PC-9 (cell line): ENCODE measurements around the gene HOXD4. TPM values are rescaled to one million over a fixed set of nuclear protein-coding genes. Genes with fewer than 3 reads are reported as not detected.

Experiments
- BruUV-seq: library from RNA; stranded (reverse); fragments of 400-500 nt; replicated peaks from 2 replicates; lab custom pipeline; 2021; lab: Mats Ljungman, UMichigan
- CTCF ChIA-PET: fragments of 300-600 bp; sonication (Branson Sonifier 250); formaldehyde crosslinking; loops from one replicate; lab custom pipeline; 2022; ENCODE audit warnings: antibody characterized with exemption; lab: Charles Lee
- POLR2A ChIA-PET: fragments of 300-600 bp; sonication (Branson Sonifier 250); formaldehyde crosslinking; loops from one replicate; lab custom pipeline; 2022; ENCODE audit warnings: antibody characterized with exemption; ENCODE audit not compliant: unreplicated experiment; lab: Charles Lee
- DNase-seq, 2 experiments: peaks; one replicate each; pipeline versions ENCODE4 v3.0.0 to v3.0.0-alpha.2; 2015 to 2022; ENCODE audit warnings: mixed read lengths in 1 of 2
- H2AFZ ChIP-seq: fragments of 200-600 bp; sonication (generic); 2 replicates; pipeline ENCODE4 v1.8.1; 2017; ENCODE audit warnings: antibody characterized with exemption
- H3F3A ChIP-seq: fragments of 200-600 bp; sonication (generic); 2 replicates; pipeline ENCODE4 v1.8.1; 2017; ENCODE audit warnings: antibody characterized with exemption, mild to moderate bottlenecking, low read depth; ENCODE audit not compliant: insufficient read depth
- H3K27ac ChIP-seq: fragments of 200-600 bp; sonication (generic); 2 replicates; pipeline ENCODE4 v1.6.1; 2016; ENCODE audit warnings: mixed run types
- H3K27me3 ChIP-seq: fragments of 200-600 bp; sonication (generic); 2 replicates; pipeline ENCODE4 v1.6.1; 2016; ENCODE audit warnings: low read depth, mixed run types; ENCODE audit not compliant: insufficient read depth
- H3K36me3 ChIP-seq: fragments of 200-600 bp; sonication (generic); 2 replicates; pipeline ENCODE4 v1.6.1; 2016; ENCODE audit warnings: low read depth, mixed run types
- H3K4me1 ChIP-seq: fragments of 200-600 bp; sonication (generic); replicated peaks from 2 replicates; pipeline ENCODE4 v1.6.1; 2016; ENCODE audit warnings: mixed run types; ENCODE audit not compliant: insufficient read depth
- H3K4me2 ChIP-seq: fragments of 200-600 bp; sonication (generic); 2 replicates; pipeline ENCODE4 v1.6.1; 2017; ENCODE audit warnings: mixed run types
- H3K4me3 ChIP-seq: fragments of 200-600 bp; sonication (generic); 2 replicates; pipeline ENCODE4 v1.6.1; 2016; ENCODE audit warnings: mixed run types
- H3K79me2 ChIP-seq: fragments of 200-600 bp; sonication (generic); 2 replicates; pipeline ENCODE4 v1.6.1; 2017; ENCODE audit warnings: low read depth, mixed run types
- H3K9me2 ChIP-seq: fragments of 200-600 bp; sonication (generic); 2 replicates; pipeline ENCODE4 v1.8.1; 2017; ENCODE audit warnings: mild to moderate bottlenecking; ENCODE audit not compliant: insufficient read depth
- H3K9me3 ChIP-seq: fragments of 200-600 bp; sonication (generic); 2 replicates; pipeline ENCODE4 v1.8.1; 2016; ENCODE audit warnings: low read depth; ENCODE audit not compliant: insufficient read depth
- H4K20me1 ChIP-seq: fragments of 200-600 bp; sonication (generic); 2 replicates; pipeline ENCODE4 v1.8.1; 2017; ENCODE audit not compliant: insufficient read depth
- CTCF ChIP-seq: fragments of 200-600 bp; sonication (generic); conservative IDR thresholded peaks from 2 replicates; pipeline ENCODE4 v1.6.1; 2017; ENCODE audit warnings: mixed run types, antibody characterized with exemption, mild to moderate bottlenecking, moderate library complexity
- EZH2 ChIP-seq: fragments of 200-600 bp; sonication (generic); IDR thresholded peaks from 2 replicates; pipeline ENCODE4 v1.8.0; 2017; ENCODE audit warnings: antibody characterized with exemption, low read depth
- intact Hi-C: fragments of 100-400 bp; cut with micrococcal nuclease; formaldehyde crosslinking; loops from one replicate; pipeline ENCODE4 v1.10.0; 2022; ENCODE audit not compliant: unreplicated experiment
- total RNA-seq: library from RNA; stranded (reverse); gene quantifications from 2 replicates; pipeline ENCODE4 v1.2.3, GENCODE V29; 2021

HOXD4 gene
- total RNA-seq, 1 experiment from 2014 or later: not detected

GRCh38 chr2:176118601-176119339 lies 32.6 kb upstream of the HOXD4 start:
- POLR2A ChIA-PET: no interaction called here
- peak overlapping the region; percentile 6; the same call in 1 of the 2 replicates for H3K4me2 ChIP-seq
- CTCF ChIA-PET: no interaction called here

GRCh38 chr2:176120364-176121189 lies 30.8 kb upstream of the HOXD4 start:
- Histone ChIP-seq H3K27ac (no peak overlapping the region), H3K9me3 (no peaks in the 10 kb centered on the region), H3K4me2 (no peak overlapping the region), H2AFZ (no peak overlapping the region), H3K9me2 (no peaks in the 10 kb centered on the region), H4K20me1 (no peaks in the 10 kb centered on the region), H3F3A (no peaks in the 10 kb centered on the region), H3K4me1 (no peaks in the 10 kb centered on the region), H3K4me3 (no peak overlapping the region), H3K36me3 (no peaks in the 10 kb centered on the region), H3K79me2 (no peaks in the 10 kb centered on the region), H3K27me3 (peaks cover 73% of the 10 kb centered on the region)
- intact Hi-C loops: no loop called here
- CTCF ChIA-PET: interaction anchor here (0.5 kb wide), 1 partner anchor 1014 kb away, joined by 3 read pairs; no protein-coding TSS in a partner anchor
- POLR2A ChIA-PET: interaction anchor here (0.5 kb wide), 1 partner anchor 1226 kb away, joined by 4 read pairs; no protein-coding TSS in a partner anchor
- no peak for DNase-seq
- TF ChIP-seq EZH2 (no peak), CTCF (no peak)
- no TSS peak for BruUV-seq

More at GRCh38 chr2:176118601-176119339, 32.6 kb upstream of the HOXD4 start:
- Histone ChIP-seq H3K4me3 (no peak overlapping the region), H3F3A (no peaks in the 10 kb centered on the region), H3K27me3 (peaks cover 73% of the 10 kb centered on the region), H3K36me3 (no peaks in the 10 kb centered on the region), H3K27ac (no peak overlapping the region), H3K9me2 (no peaks in the 10 kb centered on the region), H2AFZ (no peak overlapping the region), H3K4me1 (no peaks in the 10 kb centered on the region), H3K79me2 (no peaks in the 10 kb centered on the region), H4K20me1 (no peaks in the 10 kb centered on the region), H3K9me3 (no peaks in the 10 kb centered on the region)
- peak in 1 of 2 experiments; percentile 30 for DNase-seq
- TF ChIP-seq CTCF: peak; percentile 72
- TF ChIP-seq EZH2: no peak
- intact Hi-C loops: no loop called here
- no TSS peak for BruUV-seq

DNA sequence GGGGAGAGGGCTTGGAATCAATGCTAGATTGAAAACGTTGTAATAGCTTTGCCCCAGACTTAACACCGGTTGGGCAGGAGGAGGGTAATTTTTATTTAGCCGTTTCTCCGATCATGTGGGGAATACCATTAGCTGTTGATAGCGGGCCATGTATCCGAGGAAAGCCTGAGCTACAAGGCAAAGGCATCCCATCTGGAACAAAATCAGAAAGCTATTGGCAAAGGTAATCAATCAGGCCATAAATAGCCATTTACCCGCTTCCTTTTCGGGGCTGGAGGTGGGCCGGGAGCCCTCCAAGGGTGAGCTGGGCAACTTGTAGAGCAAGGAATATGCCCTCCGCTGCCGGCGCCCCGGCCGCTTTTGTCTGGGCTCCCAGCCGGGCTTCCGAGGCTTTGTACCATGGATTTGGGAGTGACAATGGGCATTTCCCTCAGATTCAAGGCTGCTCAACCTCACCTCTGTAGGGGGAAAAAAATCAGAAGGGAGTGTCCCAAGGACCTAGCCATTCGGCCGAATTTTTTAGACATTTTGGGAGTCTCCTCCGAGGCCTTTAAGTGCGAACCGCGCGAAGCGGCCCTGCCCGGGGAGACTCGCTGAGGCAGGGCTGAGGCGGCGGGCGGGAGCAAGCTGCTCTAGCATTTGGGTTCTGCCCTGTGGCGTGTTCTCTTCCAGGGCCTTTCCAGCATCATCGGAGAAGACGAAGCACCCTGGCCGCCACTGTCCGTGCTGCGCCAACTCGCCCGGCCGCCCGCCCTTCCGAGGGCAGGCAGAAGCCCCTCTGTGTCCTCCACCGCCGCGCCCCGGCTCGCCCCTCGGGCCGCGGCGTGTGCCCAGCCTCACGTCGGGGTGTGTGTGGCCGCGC lies 29.9 kb upstream of the HOXD4 start:
- H3K9me2 ChIP-seq: no peaks in the 10 kb centered on the region
- peaks cover 70% of the 10 kb centered on the region for H3K27me3 ChIP-seq
- H3K36me3 ChIP-seq: no peaks in the 10 kb centered on the region
- no peaks in the 10 kb centered on the region for H3K4me1 ChIP-seq
- no TSS peak for BruUV-seq
- no peaks in the 10 kb centered on the region for H4K20me1 ChIP-seq
- no peaks in the 10 kb centered on the region for H3F3A ChIP-seq
- no peak overlapping the region for H3K4me3 ChIP-seq
- DNase-seq: no peak
- POLR2A ChIA-PET: interaction anchor here (0.7 kb wide), 1 partner anchor 128 kb away, joined by 3 read pairs; no protein-coding TSS in a partner anchor
- H3K4me2 ChIP-seq: no peak overlapping the region
- H3K9me3 ChIP-seq: no peaks in the 10 kb centered on the region
- TF ChIP-seq EZH2: no peak
- TF ChIP-seq CTCF: no peak
- CTCF ChIA-PET: no interaction called here
- no peak overlapping the region for H2AFZ ChIP-seq
- no peak overlapping the region for H3K27ac ChIP-seq
- intact Hi-C loops: no loop called here
- no peaks in the 10 kb centered on the region for H3K79me2 ChIP-seq
